Hepatocyte (in vitro differentiated cells): ENCODE measurements around the gene SIMC1.
"Not testable (repeated sequence)": the region's sequence is repeated elsewhere in the genome, so short reads cannot be mapped to it uniquely, and the experiment has no call there.

Experiments
- EZH2 ChIP-seq: fragments of 200-600 bp; sonication (generic); IDR thresholded peaks from 2 replicates; pipeline ENCODE4 v1.6.1; 2016; ENCODE audit warnings: antibody characterized with exemption, mild to moderate bottlenecking, borderline replicate concordance
- EZH2phosphoT487 ChIP-seq: fragments of 200-600 bp; sonication (generic); IDR thresholded peaks from one replicate; pipeline ENCODE4 v1.6.1; 2018; ENCODE audit warnings: antibody characterized with exemption, mild to moderate bottlenecking, low read depth, moderate library complexity; ENCODE audit not compliant: unreplicated experiment, severe bottlenecking
- TF ChIP-seq, protein P1 (sequence below): fragments of 200-600 bp; sonication (generic); IDR thresholded peaks from 2 replicates; pipeline ENCODE4 v1.5.1; 2016; ENCODE audit warnings: antibody characterized with exemption, mild to moderate bottlenecking; ENCODE audit not compliant: poor library complexity

- TF ChIP-seq, protein P1, sequence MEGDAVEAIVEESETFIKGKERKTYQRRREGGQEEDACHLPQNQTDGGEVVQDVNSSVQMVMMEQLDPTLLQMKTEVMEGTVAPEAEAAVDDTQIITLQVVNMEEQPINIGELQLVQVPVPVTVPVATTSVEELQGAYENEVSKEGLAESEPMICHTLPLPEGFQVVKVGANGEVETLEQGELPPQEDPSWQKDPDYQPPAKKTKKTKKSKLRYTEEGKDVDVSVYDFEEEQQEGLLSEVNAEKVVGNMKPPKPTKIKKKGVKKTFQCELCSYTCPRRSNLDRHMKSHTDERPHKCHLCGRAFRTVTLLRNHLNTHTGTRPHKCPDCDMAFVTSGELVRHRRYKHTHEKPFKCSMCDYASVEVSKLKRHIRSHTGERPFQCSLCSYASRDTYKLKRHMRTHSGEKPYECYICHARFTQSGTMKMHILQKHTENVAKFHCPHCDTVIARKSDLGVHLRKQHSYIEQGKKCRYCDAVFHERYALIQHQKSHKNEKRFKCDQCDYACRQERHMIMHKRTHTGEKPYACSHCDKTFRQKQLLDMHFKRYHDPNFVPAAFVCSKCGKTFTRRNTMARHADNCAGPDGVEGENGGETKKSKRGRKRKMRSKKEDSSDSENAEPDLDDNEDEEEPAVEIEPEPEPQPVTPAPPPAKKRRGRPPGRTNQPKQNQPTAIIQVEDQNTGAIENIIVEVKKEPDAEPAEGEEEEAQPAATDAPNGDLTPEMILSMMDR = not testable (repeated sequence)
- not testable (repeated sequence) for TF ChIP-seq EZH2, EZH2phosphoT487
Measured at GRCh38 chr5:176245074-176245473, 6.8 kb downstream of the SIMC1 start.
